ENCODE data around the gene CHRFAM7A. TPM values are rescaled to one million over a fixed set of nuclear protein-coding genes. Genes with fewer than 3 reads are reported as not detected.
"Not testable (repeated sequence)": the region's sequence is repeated elsewhere in the genome, so short reads cannot be mapped to it uniquely, and the experiment has no call there.

Gene CHRFAM7A
- not detected for total RNA-seq (2021; fragmentation: NEBNext Ultra II Directional; extraction: Animal tissue kit (Norgen Biotek cat#: 25700))
- long read RNA-seq = 0 reads

- not testable (repeated sequence) for H3K4me3 Mint-ChIP-seq; H3K27ac Mint-ChIP-seq; H3K9me3 Mint-ChIP-seq; DNase-seq; H3K4me1 Mint-ChIP-seq (ENCODE audit: low read depth); H3K27me3 Mint-ChIP-seq (ENCODE audit: insufficient read depth); H3K36me3 Mint-ChIP-seq (ENCODE audit: low read depth)
These were observed at the start of gene CHRFAM7A for GRCh38 chr15:30392766-30393663. CHRFAM7A (minus strand) TSS chr15:30393540; CDS start chr15:30383351, 10,189 bp downstream.

- H3K36me3 Mint-ChIP-seq (ENCODE audit: low read depth); H3K4me1 Mint-ChIP-seq (ENCODE audit: low read depth); DNase-seq; H3K27ac Mint-ChIP-seq; H3K27me3 Mint-ChIP-seq (ENCODE audit: insufficient read depth); H3K9me3 Mint-ChIP-seq; H3K4me3 Mint-ChIP-seq: not testable (repeated sequence)
These were observed 45.0 kb upstream of the CHRFAM7A start for GRCh38 chr15:30438348-30438747.

- not testable (repeated sequence) for H3K27ac Mint-ChIP-seq; H3K4me3 Mint-ChIP-seq; H3K4me1 Mint-ChIP-seq (ENCODE audit: low read depth); H3K36me3 Mint-ChIP-seq (ENCODE audit: low read depth); H3K9me3 Mint-ChIP-seq; H3K27me3 Mint-ChIP-seq (ENCODE audit: insufficient read depth); DNase-seq
These were observed 42.5 kb upstream of the CHRFAM7A start for GRCh38 chr15:30435878-30436277.

- not testable (repeated sequence) for DNase-seq; H3K27ac Mint-ChIP-seq; H3K4me1 Mint-ChIP-seq (ENCODE audit: low read depth); H3K4me3 Mint-ChIP-seq; H3K27me3 Mint-ChIP-seq (ENCODE audit: insufficient read depth); H3K9me3 Mint-ChIP-seq; H3K36me3 Mint-ChIP-seq (ENCODE audit: low read depth)
These were observed 27.4 kb upstream of the CHRFAM7A start for GRCh38 chr15:30420723-30421122.

GRCh38 chr15:30414160-30414559 lies 20.8 kb upstream of the CHRFAM7A start, which contains the start of gene GOLGA8R:
GOLGA8R (minus strand) TSS chr15:30414260; CDS start chr15:30414162, 98 bp downstream.
- H3K27ac Mint-ChIP-seq = not testable (repeated sequence)

GRCh38 chr15:30407636-30408035 lies 14.3 kb upstream of the CHRFAM7A start:
- H3K9me3 Mint-ChIP-seq; H3K27ac Mint-ChIP-seq; H3K36me3 Mint-ChIP-seq (ENCODE audit: low read depth); H3K4me1 Mint-ChIP-seq (ENCODE audit: low read depth); DNase-seq; H3K27me3 Mint-ChIP-seq (ENCODE audit: insufficient read depth); H3K4me3 Mint-ChIP-seq: not testable (repeated sequence)

More at GRCh38 chr15:30414160-30414559, 20.8 kb upstream of the CHRFAM7A start, which contains the start of gene GOLGA8R:
- not testable (repeated sequence) for H3K27me3 Mint-ChIP-seq (ENCODE audit: insufficient read depth); H3K4me3 Mint-ChIP-seq; DNase-seq; H3K4me1 Mint-ChIP-seq (ENCODE audit: low read depth); H3K36me3 Mint-ChIP-seq (ENCODE audit: low read depth); H3K9me3 Mint-ChIP-seq

- H3K9me3 Mint-ChIP-seq; H3K27ac Mint-ChIP-seq; H3K36me3 Mint-ChIP-seq (ENCODE audit: low read depth); H3K27me3 Mint-ChIP-seq (ENCODE audit: insufficient read depth); H3K4me1 Mint-ChIP-seq (ENCODE audit: low read depth); H3K4me3 Mint-ChIP-seq: not testable (repeated sequence)
- peak; percentile 50 for TF ChIP-seq CTCF (IDR thresholded peaks at IDR 0.05)
- peak; percentile 4 for DNase-seq
These were observed 5.6 kb upstream of the CHRFAM7A start for GRCh38 chr15:30398988-30399387.

- DNase-seq = not testable (repeated sequence)
These were observed 288 bp upstream of the CHRFAM7A start for GRCh38 chr15:30393664-30393991.

GRCh38 chr15:30386318-30386887 lies 6.9 kb downstream of the CHRFAM7A start:
- not testable (repeated sequence) for DNase-seq; H3K36me3 Mint-ChIP-seq (ENCODE audit: low read depth); H3K27ac Mint-ChIP-seq; H3K9me3 Mint-ChIP-seq; H3K4me3 Mint-ChIP-seq; H3K4me1 Mint-ChIP-seq (ENCODE audit: low read depth); H3K27me3 Mint-ChIP-seq (ENCODE audit: insufficient read depth)

More at GRCh38 chr15:30393664-30393991, 288 bp upstream of the CHRFAM7A start:
- H3K4me1 Mint-ChIP-seq (ENCODE audit: low read depth); H3K36me3 Mint-ChIP-seq (ENCODE audit: low read depth); H3K27ac Mint-ChIP-seq; H3K4me3 Mint-ChIP-seq; H3K9me3 Mint-ChIP-seq; H3K27me3 Mint-ChIP-seq (ENCODE audit: insufficient read depth): not testable (repeated sequence)

- not testable (repeated sequence) for H3K4me3 Mint-ChIP-seq; H3K27me3 Mint-ChIP-seq (ENCODE audit: insufficient read depth); H3K36me3 Mint-ChIP-seq (ENCODE audit: low read depth); H3K27ac Mint-ChIP-seq; H3K9me3 Mint-ChIP-seq; DNase-seq; H3K4me1 Mint-ChIP-seq (ENCODE audit: low read depth)
These were observed 16.3 kb downstream of the CHRFAM7A start for GRCh38 chr15:30377082-30377413.

GRCh38 chr15:30376375-30377081 lies 16.8 kb downstream of the CHRFAM7A start:
- H3K27ac Mint-ChIP-seq; DNase-seq; H3K4me3 Mint-ChIP-seq; H3K36me3 Mint-ChIP-seq (ENCODE audit: low read depth); H3K9me3 Mint-ChIP-seq; H3K4me1 Mint-ChIP-seq (ENCODE audit: low read depth); H3K27me3 Mint-ChIP-seq (ENCODE audit: insufficient read depth): not testable (repeated sequence)

- H3K27me3 Mint-ChIP-seq (ENCODE audit: insufficient read depth); DNase-seq; H3K27ac Mint-ChIP-seq; H3K9me3 Mint-ChIP-seq; H3K36me3 Mint-ChIP-seq (ENCODE audit: low read depth); H3K4me1 Mint-ChIP-seq (ENCODE audit: low read depth); H3K4me3 Mint-ChIP-seq: not testable (repeated sequence)
These were observed 17.5 kb downstream of the CHRFAM7A start for GRCh38 chr15:30375872-30376271.

- H3K9me3 Mint-ChIP-seq; DNase-seq; H3K27ac Mint-ChIP-seq; H3K4me3 Mint-ChIP-seq; H3K36me3 Mint-ChIP-seq (ENCODE audit: low read depth); H3K4me1 Mint-ChIP-seq (ENCODE audit: low read depth); H3K27me3 Mint-ChIP-seq (ENCODE audit: insufficient read depth): not testable (repeated sequence)
These were observed 18.5 kb downstream of the CHRFAM7A start for GRCh38 chr15:30374862-30375261.
